DND-41 (cell line): ENCODE data around the gene RRP1.

Source experiments
- CTCF ChIP-seq: IDR thresholded peaks from 2 replicates; pipeline ENCODE4 v1.5.1; 2012; ENCODE audit warnings: borderline replicate concordance, low read length, moderate library complexity, mild to moderate bottlenecking; ENCODE audit not compliant: poor library complexity, severe bottlenecking; ENCODE audit errors: extremely low read depth
- EZH2 ChIP-seq: IDR thresholded peaks from 3 replicates; pipeline ENCODE4 v1.6.1; 2012; ENCODE audit warnings: borderline replicate concordance, low read depth, mild to moderate bottlenecking, moderate library complexity, low read length, inconsistent platforms; ENCODE audit not compliant: severe bottlenecking

GRCh38 chr21:43811262-43812105 lies 22.1 kb downstream of the RRP1 start:
- TF ChIP-seq CTCF (no peak), EZH2 (no peak)
